Measurements from ENCODE around the gene OTULIN.

Gene OTULIN

GRCh38 chr5:14672484-14673394, 8.2 kb downstream of the OTULIN start:
- no peak for TF ChIP-seq CTCF (IDR thresholded peaks at IDR 0.05)
- Histone ChIP-seq H3K9me3 (no peaks in the 10 kb centered on the region), H3K36me3 (peaks cover 9% of the 10 kb centered on the region), H3K27ac (no peak overlapping the region), H3K4me1 (ENCODE audit: control insufficient read depth in 1 of 2, insufficient read depth in 1 of 2, low read depth in 1 of 2, low read length in 1 of 2) (peaks cover 24 to 37% of the 10 kb centered on the region in 2 experiments), H3K4me3 (ENCODE audit: low read depth in 1 of 2, low read length in 1 of 2) (no peak overlapping the region), H3K27me3 (no peaks in the 10 kb centered on the region)

- no peaks in the 10 kb centered on the region for H3K9me3 ChIP-seq
- no peaks in the 10 kb centered on the region for H3K27me3 ChIP-seq
- peaks cover 24 to 37% of the 10 kb centered on the region in 2 experiments for H3K4me1 ChIP-seq (ENCODE audit: control insufficient read depth in 1 of 2, insufficient read depth in 1 of 2, low read depth in 1 of 2, low read length in 1 of 2)
- TF ChIP-seq CTCF (IDR thresholded peaks at IDR 0.05) = no peak
- no peak overlapping the region for H3K27ac ChIP-seq
- no peak overlapping the region for H3K4me3 ChIP-seq (ENCODE audit: low read depth in 1 of 2, low read length in 1 of 2)
- peaks cover 6% of the 10 kb centered on the region for H3K36me3 ChIP-seq
Observed at GRCh38 chr5:14673443-14673842, 8.9 kb downstream of the OTULIN start.

GRCh38 chr5:14674983-14675854, 10.7 kb downstream of the OTULIN start:
- H3K27ac ChIP-seq = peak overlapping the region; percentile 76
- H3K9me3 ChIP-seq = no peaks in the 10 kb centered on the region
- H3K4me1 ChIP-seq (ENCODE audit: control insufficient read depth in 1 of 2, insufficient read depth in 1 of 2, low read depth in 1 of 2, low read length in 1 of 2) = peaks cover 24 to 37% of the 10 kb centered on the region in 2 experiments
- TF ChIP-seq CTCF (IDR thresholded peaks at IDR 0.05) = no peak
- H3K4me3 ChIP-seq (ENCODE audit: low read depth in 1 of 2, low read length in 1 of 2) = peak overlapping the region in 1 of 2 experiments; percentile 20
- peaks cover 20% of the 10 kb centered on the region for H3K36me3 ChIP-seq
- no peaks in the 10 kb centered on the region for H3K27me3 ChIP-seq

GRCh38 chr5:14675865-14676300, 11.4 kb downstream of the OTULIN start:
- H3K27ac ChIP-seq = peak overlapping the region; percentile 76
- no peak for TF ChIP-seq CTCF (IDR thresholded peaks at IDR 0.05)
- peaks cover 24 to 37% of the 10 kb centered on the region in 2 experiments for H3K4me1 ChIP-seq (ENCODE audit: control insufficient read depth in 1 of 2, insufficient read depth in 1 of 2, low read depth in 1 of 2, low read length in 1 of 2)
- peaks cover 27% of the 10 kb centered on the region for H3K36me3 ChIP-seq
- H3K4me3 ChIP-seq (ENCODE audit: low read depth in 1 of 2, low read length in 1 of 2) = peak overlapping the region in 1 of 2 experiments; percentile 20
- H3K9me3 ChIP-seq = no peaks in the 10 kb centered on the region
- H3K27me3 ChIP-seq = no peaks in the 10 kb centered on the region

- TF ChIP-seq CTCF (IDR thresholded peaks at IDR 0.05) = no peak
- Histone ChIP-seq H3K4me1 (ENCODE audit: control insufficient read depth in 1 of 2, insufficient read depth in 1 of 2, low read depth in 1 of 2, low read length in 1 of 2) (peaks cover 24 to 34% of the 10 kb centered on the region in 2 experiments), H3K36me3 (peaks cover 31% of the 10 kb centered on the region), H3K9me3 (no peaks in the 10 kb centered on the region), H3K27me3 (no peaks in the 10 kb centered on the region), H3K27ac (peak overlapping the region; percentile 76), H3K4me3 (ENCODE audit: low read depth in 1 of 2, low read length in 1 of 2) (peak overlapping the region in 1 of 2 experiments; percentile 20)
Observed at GRCh38 chr5:14676320-14676719, 11.8 kb downstream of the OTULIN start.

Measured in neutrophil (primary cell).